GM23338 (cell line): Measurements from ENCODE around the gene PIK3IP1.

ENCODE experiments used
- POLR2AphosphoS5 ChIP-seq: IDR thresholded peaks from 2 replicates; pipeline ENCODE4 v1.6.1; 2016; ENCODE audit warnings: antibody characterized with exemption, low read depth
- TF ChIP-seq, protein P1 (sequence below): IDR thresholded peaks from one replicate; pipeline ENCODE4 v1.6.1; 2018; ENCODE audit warnings: antibody characterized with exemption; ENCODE audit not compliant: unreplicated experiment
- TF ChIP-seq, protein P2 (sequence below), 2 experiments: fragments of 200-600 bp in 1 of 2; sonication (generic) in 1 of 2; conservative IDR thresholded peaks; 2 replicates each; pipeline versions ENCODE4 v1.5.1 to v1.6.1; 2016 to 2017; ENCODE audit warnings: antibody characterized with exemption in 2 of 2, low read depth in 2 of 2, mild to moderate bottlenecking in 2 of 2, moderate library complexity in 1 of 2

DNA sequence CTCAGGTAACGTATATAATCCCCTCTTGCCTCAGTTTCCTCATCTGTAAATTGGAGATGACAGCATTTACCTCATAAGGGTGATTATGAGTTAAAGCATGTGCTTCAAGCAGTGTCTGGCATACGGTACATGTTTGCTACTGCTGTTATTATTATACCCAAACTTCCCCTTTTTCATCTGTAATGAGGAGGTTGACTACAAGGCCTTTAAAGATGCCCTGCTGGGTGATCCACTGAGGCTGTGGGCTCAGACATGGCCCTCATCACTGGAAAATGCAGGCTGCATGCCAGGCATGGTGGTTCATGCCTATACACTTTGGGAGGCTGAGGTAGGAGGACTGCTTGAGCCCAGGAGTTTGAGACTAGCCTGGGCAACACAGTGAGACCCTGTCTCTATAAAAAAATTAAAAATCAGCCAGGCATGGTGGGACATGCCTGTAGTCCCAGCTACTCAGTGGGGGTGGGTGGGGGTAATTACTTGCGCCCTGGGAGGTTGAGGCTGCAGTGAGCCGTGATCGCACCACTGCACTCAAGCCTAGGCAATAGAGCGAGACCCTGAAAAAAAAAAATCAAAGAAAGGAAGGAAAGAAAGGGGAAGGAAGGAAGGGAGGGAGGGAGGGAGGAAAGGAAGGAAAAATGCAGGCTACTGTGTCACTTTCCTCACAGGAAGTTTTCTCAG, 4.3 kb downstream of the PIK3IP1 start:
- TF ChIP-seq, protein P1, sequence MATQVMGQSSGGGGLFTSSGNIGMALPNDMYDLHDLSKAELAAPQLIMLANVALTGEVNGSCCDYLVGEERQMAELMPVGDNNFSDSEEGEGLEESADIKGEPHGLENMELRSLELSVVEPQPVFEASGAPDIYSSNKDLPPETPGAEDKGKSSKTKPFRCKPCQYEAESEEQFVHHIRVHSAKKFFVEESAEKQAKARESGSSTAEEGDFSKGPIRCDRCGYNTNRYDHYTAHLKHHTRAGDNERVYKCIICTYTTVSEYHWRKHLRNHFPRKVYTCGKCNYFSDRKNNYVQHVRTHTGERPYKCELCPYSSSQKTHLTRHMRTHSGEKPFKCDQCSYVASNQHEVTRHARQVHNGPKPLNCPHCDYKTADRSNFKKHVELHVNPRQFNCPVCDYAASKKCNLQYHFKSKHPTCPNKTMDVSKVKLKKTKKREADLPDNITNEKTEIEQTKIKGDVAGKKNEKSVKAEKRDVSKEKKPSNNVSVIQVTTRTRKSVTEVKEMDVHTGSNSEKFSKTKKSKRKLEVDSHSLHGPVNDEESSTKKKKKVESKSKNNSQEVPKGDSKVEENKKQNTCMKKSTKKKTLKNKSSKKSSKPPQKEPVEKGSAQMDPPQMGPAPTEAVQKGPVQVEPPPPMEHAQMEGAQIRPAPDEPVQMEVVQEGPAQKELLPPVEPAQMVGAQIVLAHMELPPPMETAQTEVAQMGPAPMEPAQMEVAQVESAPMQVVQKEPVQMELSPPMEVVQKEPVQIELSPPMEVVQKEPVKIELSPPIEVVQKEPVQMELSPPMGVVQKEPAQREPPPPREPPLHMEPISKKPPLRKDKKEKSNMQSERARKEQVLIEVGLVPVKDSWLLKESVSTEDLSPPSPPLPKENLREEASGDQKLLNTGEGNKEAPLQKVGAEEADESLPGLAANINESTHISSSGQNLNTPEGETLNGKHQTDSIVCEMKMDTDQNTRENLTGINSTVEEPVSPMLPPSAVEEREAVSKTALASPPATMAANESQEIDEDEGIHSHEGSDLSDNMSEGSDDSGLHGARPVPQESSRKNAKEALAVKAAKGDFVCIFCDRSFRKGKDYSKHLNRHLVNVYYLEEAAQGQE, result no peak
- TF ChIP-seq, protein P2, sequence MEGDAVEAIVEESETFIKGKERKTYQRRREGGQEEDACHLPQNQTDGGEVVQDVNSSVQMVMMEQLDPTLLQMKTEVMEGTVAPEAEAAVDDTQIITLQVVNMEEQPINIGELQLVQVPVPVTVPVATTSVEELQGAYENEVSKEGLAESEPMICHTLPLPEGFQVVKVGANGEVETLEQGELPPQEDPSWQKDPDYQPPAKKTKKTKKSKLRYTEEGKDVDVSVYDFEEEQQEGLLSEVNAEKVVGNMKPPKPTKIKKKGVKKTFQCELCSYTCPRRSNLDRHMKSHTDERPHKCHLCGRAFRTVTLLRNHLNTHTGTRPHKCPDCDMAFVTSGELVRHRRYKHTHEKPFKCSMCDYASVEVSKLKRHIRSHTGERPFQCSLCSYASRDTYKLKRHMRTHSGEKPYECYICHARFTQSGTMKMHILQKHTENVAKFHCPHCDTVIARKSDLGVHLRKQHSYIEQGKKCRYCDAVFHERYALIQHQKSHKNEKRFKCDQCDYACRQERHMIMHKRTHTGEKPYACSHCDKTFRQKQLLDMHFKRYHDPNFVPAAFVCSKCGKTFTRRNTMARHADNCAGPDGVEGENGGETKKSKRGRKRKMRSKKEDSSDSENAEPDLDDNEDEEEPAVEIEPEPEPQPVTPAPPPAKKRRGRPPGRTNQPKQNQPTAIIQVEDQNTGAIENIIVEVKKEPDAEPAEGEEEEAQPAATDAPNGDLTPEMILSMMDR (conservative IDR thresholded peaks at IDR 0.05; ENCODE audit: low read depth in 2 of 2), result no peak
- no peak for TF ChIP-seq POLR2AphosphoS5
